ENCODE results near the gene RASEF. TPM values are rescaled to one million over a fixed set of nuclear protein-coding genes. Genes with fewer than 3 reads are reported as not detected.
"Not testable (repeated sequence)": the region's sequence is repeated elsewhere in the genome, so short reads cannot be mapped to it uniquely, and the experiment has no call there.

RASEF gene
- polyA plus RNA-seq, 1 experiment = 0.05 TPM

- CTCF ChIA-PET = no interaction called here
- TF ChIP-seq CTCF (IDR thresholded peaks at IDR 0.05; ENCODE audit: low read depth, low read length) = no peak
- H3K4me3 ChIP-seq (ENCODE audit: low read depth, low read length) = no peak overlapping the region
- no peak overlapping the region for H3K27ac ChIP-seq (ENCODE audit: low read depth, low read length)
- no peak for DNase-seq (ENCODE audit: low read depth, low spot score)
- POLR2A ChIA-PET = no interaction called here
- H3K27me3 ChIP-seq (ENCODE audit: control insufficient read depth, insufficient read depth, low read length) = no peaks in the 10 kb centered on the region
- H3K9me3 ChIP-seq (ENCODE audit: control insufficient read depth, insufficient read depth, low read length) = no peaks in the 10 kb centered on the region
Measured at GRCh38 chr9:83106263-83106662, 43.3 kb upstream of the RASEF start.

GRCh38 chr9:83097633-83098032 is 34.7 kb upstream of the RASEF start:
- Histone ChIP-seq H3K27me3 (ENCODE audit: control insufficient read depth, insufficient read depth, low read length) (no peaks in the 10 kb centered on the region), H3K9me3 (ENCODE audit: control insufficient read depth, insufficient read depth, low read length) (peaks cover 3% of the 10 kb centered on the region; the same call in 1 of the 2 replicates), H3K27ac (ENCODE audit: low read depth, low read length) (no peak overlapping the region), H3K4me3 (ENCODE audit: low read depth, low read length) (no peak overlapping the region)
- DNase-seq (ENCODE audit: low read depth, low spot score) = no peak
- ChIA-PET CTCF (no interaction called here), POLR2A (no interaction called here)
- no peak for TF ChIP-seq CTCF (IDR thresholded peaks at IDR 0.05; ENCODE audit: low read depth, low read length)

GRCh38 chr9:83093311-83093710 is 30.4 kb upstream of the RASEF start:
- POLR2A ChIA-PET; CTCF ChIA-PET; H3K4me3 ChIP-seq (ENCODE audit: low read depth, low read length); H3K9me3 ChIP-seq (ENCODE audit: control insufficient read depth, insufficient read depth, low read length); H3K27me3 ChIP-seq (ENCODE audit: control insufficient read depth, insufficient read depth, low read length); DNase-seq (ENCODE audit: low read depth, low spot score); H3K27ac ChIP-seq (ENCODE audit: low read depth, low read length): not testable (repeated sequence)

- Histone ChIP-seq H3K4me3 (ENCODE audit: low read depth, low read length) (no peak overlapping the region), H3K27ac (ENCODE audit: low read depth, low read length) (no peak overlapping the region), H3K9me3 (ENCODE audit: control insufficient read depth, insufficient read depth, low read length) (no peaks in the 10 kb centered on the region), H3K27me3 (ENCODE audit: control insufficient read depth, insufficient read depth, low read length) (no peaks in the 10 kb centered on the region)
- DNase-seq (ENCODE audit: low read depth, low spot score) = no peak
- ChIA-PET CTCF (no interaction called here), POLR2A (no interaction called here)
- no peak for TF ChIP-seq CTCF (IDR thresholded peaks at IDR 0.05; ENCODE audit: low read depth, low read length)
Measured at GRCh38 chr9:83081846-83082245, 18.9 kb upstream of the RASEF start.

GRCh38 chr9:83081010-83081409 is 18.1 kb upstream of the RASEF start:
- ChIA-PET POLR2A (no interaction called here), CTCF (no interaction called here)
- Histone ChIP-seq H3K9me3 (ENCODE audit: control insufficient read depth, insufficient read depth, low read length) (no peaks in the 10 kb centered on the region), H3K4me3 (ENCODE audit: low read depth, low read length) (no peak overlapping the region), H3K27me3 (ENCODE audit: control insufficient read depth, insufficient read depth, low read length) (no peaks in the 10 kb centered on the region), H3K27ac (ENCODE audit: low read depth, low read length) (no peak overlapping the region)
- no peak for DNase-seq (ENCODE audit: low read depth, low spot score)
- TF ChIP-seq CTCF (IDR thresholded peaks at IDR 0.05; ENCODE audit: low read depth, low read length) = no peak

GRCh38 chr9:83075932-83076331 is 13.0 kb upstream of the RASEF start:
- POLR2A ChIA-PET; H3K27ac ChIP-seq (ENCODE audit: low read depth, low read length); CTCF ChIA-PET; H3K4me3 ChIP-seq (ENCODE audit: low read depth, low read length); DNase-seq (ENCODE audit: low read depth, low spot score); H3K9me3 ChIP-seq (ENCODE audit: control insufficient read depth, insufficient read depth, low read length); H3K27me3 ChIP-seq (ENCODE audit: control insufficient read depth, insufficient read depth, low read length): not testable (repeated sequence)

GRCh38 chr9:83072498-83072897 is 9.6 kb upstream of the RASEF start:
- H3K9me3 ChIP-seq (ENCODE audit: control insufficient read depth, insufficient read depth, low read length); POLR2A ChIA-PET; CTCF ChIA-PET; DNase-seq (ENCODE audit: low read depth, low spot score); H3K27me3 ChIP-seq (ENCODE audit: control insufficient read depth, insufficient read depth, low read length); H3K4me3 ChIP-seq (ENCODE audit: low read depth, low read length); H3K27ac ChIP-seq (ENCODE audit: low read depth, low read length): not testable (repeated sequence)

Data from AG04450 (cell line).